Peyer's patch (tissue), 4 donors: ENCODE results near the gene IKZF5.

ENCODE experiments used
- POLR2A ChIP-seq, 2 donors: fragments of 450-650 bp; IDR thresholded peaks; one replicate each; pipeline ENCODE4 v1.5.1; 2017; ENCODE audit warnings: antibody characterized with exemption in 2 of 2, mild to moderate bottlenecking in 2 of 2, moderate library complexity in 2 of 2
- TF ChIP-seq, protein P1 (sequence below), 6 experiments: fragments of 450-650 bp in 4 of 6; fragments of 200-600 bp in 2 of 6; sonication (generic) in 1 of 6; IDR thresholded peaks; one replicate each; pipeline ENCODE4 v1.5.1; 2017 to 2019; ENCODE audit warnings: antibody characterized with exemption in 6 of 6, mild to moderate bottlenecking in 3 of 6, moderate library complexity in 1 of 6

DNA sequence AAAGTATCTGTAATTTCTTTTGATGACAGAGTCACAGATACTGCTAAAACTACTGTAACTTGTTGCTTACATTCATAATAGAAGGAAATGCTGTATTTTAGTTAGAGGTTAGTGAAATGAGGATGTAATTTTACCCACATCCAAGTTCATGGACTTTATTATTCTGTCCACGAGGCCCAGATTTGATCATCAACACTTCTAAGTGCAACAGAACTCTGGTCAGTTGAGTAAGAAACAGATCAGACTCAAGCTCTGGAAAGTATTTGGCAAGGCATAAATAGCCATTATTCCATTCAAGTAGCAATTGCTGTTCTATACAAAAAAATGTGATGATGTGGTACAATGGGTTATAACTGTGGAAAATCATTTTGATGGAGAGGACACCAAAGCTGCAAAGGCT, 22.5 kb upstream of the IKZF5 start:
- TF ChIP-seq, protein P1, sequence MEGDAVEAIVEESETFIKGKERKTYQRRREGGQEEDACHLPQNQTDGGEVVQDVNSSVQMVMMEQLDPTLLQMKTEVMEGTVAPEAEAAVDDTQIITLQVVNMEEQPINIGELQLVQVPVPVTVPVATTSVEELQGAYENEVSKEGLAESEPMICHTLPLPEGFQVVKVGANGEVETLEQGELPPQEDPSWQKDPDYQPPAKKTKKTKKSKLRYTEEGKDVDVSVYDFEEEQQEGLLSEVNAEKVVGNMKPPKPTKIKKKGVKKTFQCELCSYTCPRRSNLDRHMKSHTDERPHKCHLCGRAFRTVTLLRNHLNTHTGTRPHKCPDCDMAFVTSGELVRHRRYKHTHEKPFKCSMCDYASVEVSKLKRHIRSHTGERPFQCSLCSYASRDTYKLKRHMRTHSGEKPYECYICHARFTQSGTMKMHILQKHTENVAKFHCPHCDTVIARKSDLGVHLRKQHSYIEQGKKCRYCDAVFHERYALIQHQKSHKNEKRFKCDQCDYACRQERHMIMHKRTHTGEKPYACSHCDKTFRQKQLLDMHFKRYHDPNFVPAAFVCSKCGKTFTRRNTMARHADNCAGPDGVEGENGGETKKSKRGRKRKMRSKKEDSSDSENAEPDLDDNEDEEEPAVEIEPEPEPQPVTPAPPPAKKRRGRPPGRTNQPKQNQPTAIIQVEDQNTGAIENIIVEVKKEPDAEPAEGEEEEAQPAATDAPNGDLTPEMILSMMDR (IDR thresholded peaks at IDR 0.05), result no peak
- no peak for TF ChIP-seq POLR2A (IDR thresholded peaks at IDR 0.05)
